GM10266 (cell line): ENCODE data around the gene SPRTN.

Source experiments
- DNase-seq: peaks from one replicate; pipeline ENCODE4 v3.0.0; 2012; ENCODE audit errors: extremely low spot score
- CTCF ChIP-seq: IDR thresholded peaks from 2 replicates; pipeline ENCODE4 v1.5.1; 2012; ENCODE audit warnings: mild to moderate bottlenecking, low read depth; ENCODE audit not compliant: control insufficient read depth, insufficient read depth; ENCODE audit errors: missing control alignments

SPRTN gene

GRCh38 chr1:231396643-231397042, 58.5 kb downstream of the SPRTN start:
- no peak for DNase-seq
- TF ChIP-seq CTCF, result no peak

GRCh38 chr1:231397886-231398671, 60.0 kb downstream of the SPRTN start:
- no peak for DNase-seq
- no peak for TF ChIP-seq CTCF

GRCh38 chr1:231401478-231401877, 63.4 kb downstream of the SPRTN start:
- TF ChIP-seq CTCF, result no peak
- no peak for DNase-seq

- no peak for DNase-seq
- no peak for TF ChIP-seq CTCF
Measured at GRCh38 chr1:231404318-231404717, 66.2 kb downstream of the SPRTN start.
